Gastroesophageal sphincter (tissue), 4 donors: Measurements from ENCODE around the gene LINC00237. TPM values are rescaled to one million over a fixed set of nuclear protein-coding genes. Genes with fewer than 3 reads are reported as not detected.

Experiments used
- ATAC-seq: fragments of 150-250 bp; one replicate; pipeline ENCODE4 v1.9.1; 2016; ENCODE audit warnings: mild to moderate bottlenecking, moderate library complexity
- H3K27ac ChIP-seq, 4 donors: fragments of 200-600 bp; sonication (generic) in 3 of 4; 1 replicate in 3 of 4; 2 replicates in 1 of 4; pipeline ENCODE4 v1.5.1; 2016 to 2019
- H3K27me3 ChIP-seq: fragments of 200-600 bp; sonication (generic); one replicate; pipeline ENCODE4 v1.5.1; 2019
- H3K36me3 ChIP-seq, 2 donors: fragments of 200-600 bp; sonication (generic); one replicate each; pipeline ENCODE4 v1.5.1; 2019; ENCODE audit warnings: control low read depth in 1 of 2
- H3K4me1 ChIP-seq, 3 donors: fragments of 200-600 bp; sonication (generic); 1 replicate in 2 of 3; 2 replicates in 1 of 3; pipeline ENCODE4 v1.5.1; 2016 to 2019; ENCODE audit warnings: control low read depth in 2 of 3
- H3K4me3 ChIP-seq, 2 donors: fragments of 200-600 bp; sonication (generic); one replicate each; pipeline ENCODE4 v1.5.1; 2019; ENCODE audit warnings: mild to moderate bottlenecking in 1 of 2, moderate library complexity in 1 of 2
- H3K9me3 ChIP-seq, 3 donors: fragments of 200-600 bp; sonication (generic); one replicate each; pipeline ENCODE4 v1.5.1; 2017 to 2019; ENCODE audit warnings: control low read depth in 2 of 3
- EP300 ChIP-seq: sonication (generic); formaldehyde crosslinking; IDR thresholded peaks from one replicate; pipeline ENCODE4 v1.6.1; 2017; ENCODE audit warnings: antibody characterized with exemption, mild to moderate bottlenecking
- POLR2A ChIP-seq, 2 donors: fragments of 450-650 bp; IDR thresholded peaks; one replicate each; pipeline ENCODE4 v1.6.1; 2017; ENCODE audit warnings: antibody characterized with exemption in 2 of 2, mild to moderate bottlenecking in 2 of 2, moderate library complexity in 1 of 2
- POLR2AphosphoS5 ChIP-seq: sonication (generic); formaldehyde crosslinking; IDR thresholded peaks from one replicate; pipeline ENCODE4 v1.6.1; 2017; ENCODE audit warnings: antibody characterized with exemption
- WGBS, 2 donors: methylation state at CpG; one replicate each; pipeline ENCODE4 v1.1.5; 2018; ENCODE audit warnings: low coverage in 1 of 2; 5-methylcytosine and 5-hydroxymethylcytosine counted together
- total RNA-seq, 4 donors: library from RNA; depleted of rRNA; stranded (reverse); fragments of >200 nt; gene quantifications; one replicate each; pipeline ENCODE4 v1.1.0, GENCODE V29; 2016
- TF ChIP-seq, protein P1 (sequence below), 4 experiments: fragments of 200-600 bp in 2 of 4; fragments of 450-650 bp in 2 of 4; sonication (generic) in 1 of 4; IDR thresholded peaks; one replicate each; pipeline ENCODE4 v1.5.1; 2017 to 2019; ENCODE audit warnings: antibody characterized with exemption in 4 of 4, mild to moderate bottlenecking in 2 of 4, moderate library complexity in 2 of 4

The LINC00237 gene
- total RNA-seq = not detected

DNA sequence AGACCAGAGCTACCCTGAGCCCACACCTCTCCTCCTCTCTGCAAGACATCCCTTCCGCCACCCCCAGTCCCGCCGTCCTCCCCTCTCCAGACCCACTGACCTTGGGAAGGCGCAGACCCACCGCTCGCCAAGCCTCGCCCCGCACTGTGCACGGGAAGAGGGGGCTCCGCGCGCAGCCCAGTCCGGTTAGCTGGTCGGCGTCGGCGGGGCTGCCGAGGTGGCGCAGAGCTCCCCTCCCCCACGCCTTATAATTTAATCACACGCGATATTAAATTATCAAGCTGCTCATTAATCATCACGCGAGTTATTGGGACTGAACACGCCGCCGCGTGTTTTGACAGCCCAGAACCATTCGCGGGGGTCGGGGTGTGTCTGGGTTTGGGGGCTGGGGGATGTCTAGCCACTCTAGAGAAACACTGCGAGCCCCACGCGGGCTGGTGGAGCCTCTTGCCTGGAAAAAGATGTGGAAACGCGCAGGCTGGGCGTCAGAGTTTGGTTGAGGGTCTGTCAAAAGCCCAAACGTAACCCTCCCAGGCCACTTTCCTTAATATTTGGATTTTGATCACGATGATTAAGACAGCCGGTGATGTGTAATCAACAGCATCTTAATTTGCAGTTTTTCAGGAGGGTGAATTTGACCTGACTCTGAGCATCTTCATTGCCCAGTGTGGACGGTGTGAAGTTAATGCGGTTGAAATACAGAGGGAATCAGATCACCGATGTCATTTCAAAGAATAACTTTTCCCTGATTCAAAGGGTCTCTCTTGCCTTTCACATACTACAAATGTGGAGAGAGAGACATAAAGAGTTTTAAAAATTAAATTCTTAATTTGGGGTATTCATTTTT is at the start of gene LINC00237:
LINC00237 (minus strand) TSS at position 188 of the 847 bp plus-strand sequence.
- peaks cover 85% of the 10 kb centered on the region for H3K27me3 ChIP-seq
- peak within 1 kb of the TSS in 1 of 2 donors; percentile 19 for H3K4me3 ChIP-seq
- no peak for TF ChIP-seq POLR2AphosphoS5
- TF ChIP-seq, protein P1, sequence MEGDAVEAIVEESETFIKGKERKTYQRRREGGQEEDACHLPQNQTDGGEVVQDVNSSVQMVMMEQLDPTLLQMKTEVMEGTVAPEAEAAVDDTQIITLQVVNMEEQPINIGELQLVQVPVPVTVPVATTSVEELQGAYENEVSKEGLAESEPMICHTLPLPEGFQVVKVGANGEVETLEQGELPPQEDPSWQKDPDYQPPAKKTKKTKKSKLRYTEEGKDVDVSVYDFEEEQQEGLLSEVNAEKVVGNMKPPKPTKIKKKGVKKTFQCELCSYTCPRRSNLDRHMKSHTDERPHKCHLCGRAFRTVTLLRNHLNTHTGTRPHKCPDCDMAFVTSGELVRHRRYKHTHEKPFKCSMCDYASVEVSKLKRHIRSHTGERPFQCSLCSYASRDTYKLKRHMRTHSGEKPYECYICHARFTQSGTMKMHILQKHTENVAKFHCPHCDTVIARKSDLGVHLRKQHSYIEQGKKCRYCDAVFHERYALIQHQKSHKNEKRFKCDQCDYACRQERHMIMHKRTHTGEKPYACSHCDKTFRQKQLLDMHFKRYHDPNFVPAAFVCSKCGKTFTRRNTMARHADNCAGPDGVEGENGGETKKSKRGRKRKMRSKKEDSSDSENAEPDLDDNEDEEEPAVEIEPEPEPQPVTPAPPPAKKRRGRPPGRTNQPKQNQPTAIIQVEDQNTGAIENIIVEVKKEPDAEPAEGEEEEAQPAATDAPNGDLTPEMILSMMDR (IDR thresholded peaks at IDR 0.05) = no peak
- TF ChIP-seq POLR2A (IDR thresholded peaks at IDR 0.05) = no peak
- TF ChIP-seq EP300 = no peak
- ATAC-seq = no peak
- no peak within 1 kb of the TSS for H3K27ac ChIP-seq
- H3K36me3 ChIP-seq = no peaks in the 10 kb centered on the region
- 3 to 13% methylated on average over 7 to 11 of the region's 43 CpGs for WGBS, 2 donors
- H3K4me1 ChIP-seq = peaks cover 0 to 43% (median 21%) of the 10 kb centered on the region in 3 donors
- H3K9me3 ChIP-seq = no peaks in the 10 kb centered on the region

DNA sequence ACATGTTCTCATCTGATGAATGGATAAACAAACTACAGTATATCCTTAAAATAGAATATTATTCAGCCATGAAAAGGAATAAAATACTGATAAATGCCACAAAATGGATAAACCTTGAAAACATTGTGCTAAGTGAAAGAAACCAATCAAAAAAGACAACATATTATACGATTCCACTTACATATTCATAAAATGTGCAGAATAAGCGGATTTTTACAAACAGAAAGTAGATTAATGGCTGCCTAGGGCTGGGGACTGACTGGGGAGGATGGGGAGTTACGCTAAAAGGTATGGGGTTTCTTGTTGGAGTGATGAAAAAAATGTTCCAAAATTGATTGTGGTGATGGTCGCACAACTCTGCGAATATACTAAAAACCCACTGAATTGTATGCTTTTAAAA is 49.1 kb upstream of the LINC00237 start:
- Histone ChIP-seq H3K36me3 (peaks cover 0 to 18% of the 10 kb centered on the region in 2 donors), H3K4me3 (no peak overlapping the region), H3K9me3 (no peaks in the 10 kb centered on the region), H3K27me3 (no peaks in the 10 kb centered on the region), H3K4me1 (no peaks in the 10 kb centered on the region), H3K27ac (no peak overlapping the region)
- no peak for ATAC-seq
- no peak for TF ChIP-seq POLR2A (IDR thresholded peaks at IDR 0.05)
- TF ChIP-seq POLR2AphosphoS5 = no peak
- TF ChIP-seq EP300 = no peak
- TF ChIP-seq, protein P1 (IDR thresholded peaks at IDR 0.05) = no peak
- WGBS, 2 donors = 90 to 98% methylated on average over 5 of the region's 5 CpGs

DNA sequence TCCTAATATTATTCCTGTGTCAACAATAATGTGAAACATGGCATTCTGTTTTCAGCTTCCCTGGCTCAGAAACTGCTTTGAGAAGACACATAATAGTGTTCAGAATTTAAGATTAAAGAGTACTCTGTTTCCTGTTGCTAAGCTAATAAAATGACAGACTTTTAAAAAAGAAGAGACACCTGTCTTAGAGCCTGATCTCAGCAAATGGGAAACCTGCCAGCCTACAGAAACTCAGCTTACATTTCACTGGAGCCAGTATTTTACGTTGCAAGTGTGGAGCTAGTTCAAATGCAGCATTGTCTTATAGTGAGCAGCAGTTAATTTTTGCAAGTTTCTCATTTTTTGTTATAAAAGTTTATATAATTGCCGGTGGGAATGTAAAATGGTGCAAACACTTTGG is 48.5 kb upstream of the LINC00237 start:
- peaks cover 0 to 18% of the 10 kb centered on the region in 2 donors for H3K36me3 ChIP-seq
- 70 to 73% methylated on average over 1 to 2 of the region's 2 CpGs for WGBS, 2 donors
- no peak overlapping the region for H3K4me3 ChIP-seq
- H3K27ac ChIP-seq = no peak overlapping the region
- TF ChIP-seq POLR2AphosphoS5 (no peak), POLR2A (IDR thresholded peaks at IDR 0.05) (no peak), EP300 (no peak)
- TF ChIP-seq, protein P1 (IDR thresholded peaks at IDR 0.05) = no peak
- ATAC-seq = no peak
- H3K4me1 ChIP-seq = no peaks in the 10 kb centered on the region
- no peaks in the 10 kb centered on the region for H3K27me3 ChIP-seq
- H3K9me3 ChIP-seq = no peaks in the 10 kb centered on the region

DNA sequence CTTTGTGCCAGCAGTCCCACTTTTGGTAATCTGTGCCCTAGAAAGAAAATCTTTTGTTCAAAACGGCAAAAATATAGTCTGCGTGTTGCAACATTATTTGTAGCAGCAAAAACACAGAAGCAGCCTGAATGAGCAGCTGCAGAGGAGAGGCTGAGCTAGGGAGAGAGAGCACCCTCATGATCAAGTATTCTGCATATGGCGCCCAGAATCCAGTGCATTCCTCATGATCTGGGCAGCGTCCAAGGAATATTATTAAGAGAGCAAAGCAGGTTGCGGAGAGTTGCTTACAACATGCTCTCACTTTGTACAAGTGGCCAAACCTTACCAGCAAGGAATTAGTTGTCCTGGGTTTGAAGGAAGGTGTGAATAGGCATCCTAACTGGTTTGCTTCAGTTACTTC is 45.6 kb upstream of the LINC00237 start:
- no peak overlapping the region for H3K4me3 ChIP-seq
- H3K4me1 ChIP-seq = no peaks in the 10 kb centered on the region
- H3K9me3 ChIP-seq = no peaks in the 10 kb centered on the region
- no peak overlapping the region for H3K27ac ChIP-seq
- no peak for TF ChIP-seq EP300
- TF ChIP-seq, protein P1 (IDR thresholded peaks at IDR 0.05) = no peak
- no peak for TF ChIP-seq POLR2A (IDR thresholded peaks at IDR 0.05)
- no peaks in the 10 kb centered on the region for H3K27me3 ChIP-seq
- H3K36me3 ChIP-seq = peaks cover 0 to 39% of the 10 kb centered on the region in 2 donors
- 87 to 89% methylated on average over 5 of the region's 5 CpGs for WGBS, 2 donors
- ATAC-seq = no peak

DNA sequence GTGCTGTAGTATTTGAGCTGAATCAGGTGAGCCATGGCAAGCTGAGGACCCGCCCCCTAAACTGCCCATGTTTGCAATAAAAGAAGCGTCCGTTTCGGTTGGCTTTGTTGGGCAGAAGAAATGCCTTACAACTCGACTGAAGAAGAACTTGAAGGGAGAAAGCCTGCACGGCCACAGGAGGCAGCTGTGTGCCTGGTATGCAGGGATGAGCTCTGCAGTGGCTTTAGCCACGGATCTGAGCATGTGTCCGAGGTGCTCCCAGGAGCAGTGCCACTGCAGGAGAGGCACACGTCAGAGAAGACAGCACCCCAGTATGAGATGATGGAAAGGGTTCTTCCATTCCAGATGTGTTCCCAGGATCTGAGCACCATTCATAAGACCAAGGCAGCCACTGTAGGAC is 43.2 kb upstream of the LINC00237 start:
- no peaks in the 10 kb centered on the region for H3K27me3 ChIP-seq
- H3K4me3 ChIP-seq = no peak overlapping the region
- ATAC-seq = no peak
- no peaks in the 10 kb centered on the region for H3K4me1 ChIP-seq
- peaks cover 0 to 34% of the 10 kb centered on the region in 2 donors for H3K36me3 ChIP-seq
- no peaks in the 10 kb centered on the region for H3K9me3 ChIP-seq
- H3K27ac ChIP-seq = no peak overlapping the region
- 78 to 81% methylated on average over 8 to 9 of the region's 9 CpGs for WGBS, 2 donors
- TF ChIP-seq POLR2AphosphoS5 (no peak), POLR2A (IDR thresholded peaks at IDR 0.05) (no peak), EP300 (no peak)
- TF ChIP-seq, protein P1 (IDR thresholded peaks at IDR 0.05) = no peak
